Esophagus (tissue), 2 donors: ENCODE measurements around the gene THRB. TPM values are rescaled to one million over a fixed set of nuclear protein-coding genes. Genes with fewer than 3 reads are reported as not detected.

Experiments
- H3K27ac ChIP-seq, 2 donors: one replicate each; pipeline ENCODE4 v1.5.1; 2013; ENCODE audit warnings: low read depth in 2 of 2, mild to moderate bottlenecking in 2 of 2, inconsistent platforms in 1 of 2, low read length in 1 of 2, moderate library complexity in 1 of 2
- H3K27me3 ChIP-seq, 2 donors: one replicate each; pipeline ENCODE4 v1.6.1; 2013; ENCODE audit warnings: low read length in 2 of 2, control low read depth in 1 of 2, mild to moderate bottlenecking in 1 of 2; ENCODE audit not compliant: insufficient read depth in 2 of 2, control insufficient read depth in 1 of 2
- H3K36me3 ChIP-seq, 2 donors: one replicate each; pipeline ENCODE4 v1.6.1; 2013; ENCODE audit warnings: low read length in 1 of 2; ENCODE audit not compliant: control insufficient read depth in 2 of 2, insufficient read depth in 2 of 2
- H3K4me1 ChIP-seq, 2 donors: one replicate each; pipeline ENCODE4 v1.6.1; 2013; ENCODE audit warnings: low read length in 1 of 2; ENCODE audit not compliant: control insufficient read depth in 2 of 2, insufficient read depth in 2 of 2
- H3K4me3 ChIP-seq, 2 donors: one replicate each; pipeline ENCODE4 v1.5.1; 2013; ENCODE audit warnings: low read length in 2 of 2, mild to moderate bottlenecking in 2 of 2, low read depth in 1 of 2, moderate library complexity in 1 of 2
- H3K9me3 ChIP-seq, 2 donors: one replicate each; pipeline ENCODE4 v1.6.1; 2013; ENCODE audit warnings: mild to moderate bottlenecking in 2 of 2, low read depth in 1 of 2, low read length in 1 of 2, moderate library complexity in 1 of 2; ENCODE audit not compliant: control insufficient read depth in 2 of 2, insufficient read depth in 1 of 2
- WGBS, 2 donors: extraction: QIAGEN DNeasy Blood & Tissue Kit; methylation state at CpG; one replicate each; pipeline ENCODE4 v1.1.7; 2013; 5-methylcytosine and 5-hydroxymethylcytosine counted together
- polyA plus RNA-seq, 2 donors: library from polyadenylated mRNA; stranded (reverse); fragments of 200-250 nt; gene quantifications; one replicate each; pipeline ENCODE4 v1.2.3, GENCODE V29; 2013
- donor health status: healthy with polysubstance abuse.
- donor health status: Bipolar disorder and iron deficiency.

The THRB gene
- polyA plus RNA-seq, 2 donors: 1.4 to 2.5 TPM

- H3K4me1 ChIP-seq: no peaks in the 10 kb centered on the region
- H3K36me3 ChIP-seq: no peaks in the 10 kb centered on the region
- no peaks in the 10 kb centered on the region for H3K9me3 ChIP-seq
- no peak overlapping the region for H3K4me3 ChIP-seq
- H3K27ac ChIP-seq: no peak overlapping the region
- H3K27me3 ChIP-seq: no peaks in the 10 kb centered on the region
- 76 to 82% methylated on average over 3 of the region's 3 CpGs for WGBS, 2 donors
Measured at GRCh38 chr3:24367216-24367615, 127.4 kb downstream of the THRB start.

GRCh38 chr3:24365168-24365567, 129.5 kb downstream of the THRB start:
- Histone ChIP-seq H3K4me1 (no peaks in the 10 kb centered on the region), H3K36me3 (no peaks in the 10 kb centered on the region), H3K27me3 (no peaks in the 10 kb centered on the region), H3K4me3 (no peak overlapping the region), H3K27ac (no peak overlapping the region), H3K9me3 (no peaks in the 10 kb centered on the region)
- 3% methylated on average over 2 of the region's 2 CpGs for WGBS, 2 donors

GRCh38 chr3:24364359-24364758, 130.3 kb downstream of the THRB start:
- Histone ChIP-seq H3K4me1 (no peaks in the 10 kb centered on the region), H3K27ac (no peak overlapping the region), H3K4me3 (no peak overlapping the region), H3K27me3 (no peaks in the 10 kb centered on the region), H3K9me3 (no peaks in the 10 kb centered on the region), H3K36me3 (no peaks in the 10 kb centered on the region)
- 83 to 96% methylated on average over 1 of the region's 1 CpG for WGBS, 2 donors

- H3K36me3 ChIP-seq: no peaks in the 10 kb centered on the region
- 5 to 17% methylated on average over 1 of the region's 1 CpG for WGBS, 2 donors
- no peak overlapping the region for H3K4me3 ChIP-seq
- no peaks in the 10 kb centered on the region for H3K9me3 ChIP-seq
- H3K27ac ChIP-seq: no peak overlapping the region
- no peaks in the 10 kb centered on the region for H3K4me1 ChIP-seq
- H3K27me3 ChIP-seq: no peaks in the 10 kb centered on the region
Measured at GRCh38 chr3:24363242-24363641, 131.4 kb downstream of the THRB start.

- WGBS, 2 donors: 86 to 92% methylated on average over 2 of the region's 2 CpGs
- no peaks in the 10 kb centered on the region for H3K4me1 ChIP-seq
- no peaks in the 10 kb centered on the region for H3K27me3 ChIP-seq
- H3K9me3 ChIP-seq: no peaks in the 10 kb centered on the region
- H3K4me3 ChIP-seq: no peak overlapping the region
- no peaks in the 10 kb centered on the region for H3K36me3 ChIP-seq
- no peak overlapping the region for H3K27ac ChIP-seq
Measured at GRCh38 chr3:24361623-24362022, 133.0 kb downstream of the THRB start.

GRCh38 chr3:24360957-24361356, 133.7 kb downstream of the THRB start:
- Histone ChIP-seq H3K4me3 (no peak overlapping the region), H3K9me3 (no peaks in the 10 kb centered on the region), H3K27me3 (no peaks in the 10 kb centered on the region), H3K36me3 (no peaks in the 10 kb centered on the region), H3K4me1 (no peaks in the 10 kb centered on the region), H3K27ac (no peak overlapping the region)

GRCh38 chr3:24359645-24360462, 134.8 kb downstream of the THRB start:
- Histone ChIP-seq H3K36me3 (no peaks in the 10 kb centered on the region), H3K4me1 (no peaks in the 10 kb centered on the region), H3K4me3 (no peak overlapping the region), H3K27ac (no peak overlapping the region), H3K27me3 (no peaks in the 10 kb centered on the region), H3K9me3 (no peaks in the 10 kb centered on the region)
- WGBS, 2 donors: 79 to 82% methylated on average over 5 of the region's 5 CpGs

GRCh38 chr3:24359102-24359501, 135.5 kb downstream of the THRB start:
- Histone ChIP-seq H3K36me3 (no peaks in the 10 kb centered on the region), H3K27me3 (no peaks in the 10 kb centered on the region), H3K4me1 (no peaks in the 10 kb centered on the region), H3K4me3 (no peak overlapping the region), H3K27ac (no peak overlapping the region), H3K9me3 (no peaks in the 10 kb centered on the region)
- 81 to 82% methylated on average over 1 of the region's 1 CpG for WGBS, 2 donors

- no peaks in the 10 kb centered on the region for H3K36me3 ChIP-seq
- H3K4me1 ChIP-seq: no peaks in the 10 kb centered on the region
- no peak overlapping the region for H3K27ac ChIP-seq
- WGBS, 2 donors: 82 to 84% methylated on average over 6 of the region's 6 CpGs
- no peak overlapping the region for H3K4me3 ChIP-seq
- no peaks in the 10 kb centered on the region for H3K27me3 ChIP-seq
- no peaks in the 10 kb centered on the region for H3K9me3 ChIP-seq
Measured at GRCh38 chr3:24357635-24358034, 137.0 kb downstream of the THRB start.

- Histone ChIP-seq H3K27ac (no peak overlapping the region), H3K36me3 (no peaks in the 10 kb centered on the region), H3K4me1 (no peaks in the 10 kb centered on the region), H3K27me3 (no peaks in the 10 kb centered on the region), H3K9me3 (no peaks in the 10 kb centered on the region), H3K4me3 (no peak overlapping the region)
Measured at GRCh38 chr3:24355806-24356205, 138.8 kb downstream of the THRB start.
